GM23338 (cell line): Measurements from ENCODE around the gene ZCCHC14. TPM values are rescaled to one million over a fixed set of nuclear protein-coding genes. Genes with fewer than 3 reads are reported as not detected.
"Not testable (repeated sequence)": the region's sequence is repeated elsewhere in the genome, so short reads cannot be mapped to it uniquely, and the experiment has no call there.

Experiments
- ATAC-seq: fragments of 200-7000 bp; cut with Tn5 transposase; 3 replicates; pipeline ENCODE4 v1.9.1; 2020
- DNase-seq: peaks from one replicate; pipeline ENCODE4 v3.0.0-alpha.2; 2015; ENCODE audit warnings: low spot score
- H2AFZ ChIP-seq: fragments of 200-600 bp; sonication (generic); 2 replicates; pipeline ENCODE4 v1.8.0; 2016; ENCODE audit warnings: antibody characterized with exemption, mild to moderate bottlenecking, moderate library complexity
- H3F3A ChIP-seq: fragments of 200-600 bp; sonication (generic); replicated peaks from 2 replicates; pipeline ENCODE4 v1.8.0; 2017; ENCODE audit warnings: antibody characterized with exemption, mixed run types, low read depth
- H3K27ac ChIP-seq: fragments of 200-600 bp; sonication (generic); 2 replicates; pipeline ENCODE4 v1.6.1; 2016; ENCODE audit warnings: low read depth
- H3K27me3 ChIP-seq: fragments of 200-600 bp; sonication (generic); 2 replicates; pipeline ENCODE4 v1.8.0; 2016; ENCODE audit warnings: mild to moderate bottlenecking, mixed run types, moderate library complexity; ENCODE audit not compliant: insufficient read depth
- H3K36me3 ChIP-seq: fragments of 200-600 bp; sonication (generic); 2 replicates; pipeline ENCODE4 v1.8.0; 2016; ENCODE audit warnings: mild to moderate bottlenecking; ENCODE audit not compliant: insufficient read depth
- H3K4me1 ChIP-seq: fragments of 200-600 bp; sonication (generic); 2 replicates; pipeline ENCODE4 v1.8.0; 2016; ENCODE audit warnings: mild to moderate bottlenecking, moderate library complexity; ENCODE audit not compliant: insufficient read depth
- H3K4me2 ChIP-seq: fragments of 200-600 bp; sonication (generic); 2 replicates; pipeline ENCODE4 v1.7.1; 2017; ENCODE audit warnings: mixed run types
- H3K4me3 ChIP-seq: fragments of 200-600 bp; sonication (generic); 2 replicates; pipeline ENCODE4 v1.6.1; 2016; ENCODE audit warnings: mixed run types
- H3K79me2 ChIP-seq: fragments of 200-600 bp; sonication (generic); replicated peaks from 2 replicates; pipeline ENCODE4 v1.8.0; 2017; ENCODE audit warnings: mild to moderate bottlenecking; ENCODE audit not compliant: insufficient read depth
- H3K9me2 ChIP-seq: fragments of 200-600 bp; sonication (generic); 2 replicates; pipeline ENCODE4 v1.8.0; 2017; ENCODE audit not compliant: insufficient read depth
- H4K20me1 ChIP-seq: fragments of 200-600 bp; sonication (generic); replicated peaks from 2 replicates; pipeline ENCODE4 v1.8.0; 2017; ENCODE audit warnings: mild to moderate bottlenecking; ENCODE audit not compliant: insufficient read depth
- H3K27ac Mint-ChIP-seq: 2 replicates; pipeline ENCODE4 v1.8.0; 2020; ENCODE audit warnings: inconsistent platforms, mild to moderate bottlenecking, moderate library complexity, mixed read lengths
- H3K27me3 Mint-ChIP-seq: 3 replicates; pipeline ENCODE4 v1.8.0; 2022; ENCODE audit warnings: low read depth, mild to moderate bottlenecking, moderate library complexity, mixed read lengths, inconsistent platforms; ENCODE audit not compliant: insufficient read depth, poor library complexity
- H3K36me3 Mint-ChIP-seq: 3 replicates; pipeline ENCODE4 v1.8.0; 2021; ENCODE audit warnings: low read depth, mild to moderate bottlenecking, inconsistent platforms, moderate library complexity, mixed read lengths
- H3K4me1 Mint-ChIP-seq: 3 replicates; pipeline ENCODE4 v1.8.0; 2020; ENCODE audit warnings: mild to moderate bottlenecking, inconsistent platforms, mixed read lengths
- H3K4me3 Mint-ChIP-seq: 3 replicates; pipeline ENCODE4 v1.8.0; 2021; ENCODE audit warnings: moderate library complexity, mild to moderate bottlenecking, inconsistent platforms, mixed read lengths
- H3K9me3 Mint-ChIP-seq: 3 replicates; pipeline ENCODE4 v1.8.0; 2020; ENCODE audit warnings: moderate library complexity, mild to moderate bottlenecking, inconsistent platforms, mixed read lengths
- CREB1 ChIP-seq: fragments of 250-450 bp; sonication (Bioruptor Pico); IDR thresholded peaks from 2 replicates; pipeline ENCODE4 v1.5.0; 2020; ENCODE audit warnings: low read depth, mild to moderate bottlenecking, moderate library complexity
- ETS1 ChIP-seq: IDR thresholded peaks from 2 replicates; pipeline ENCODE4 v1.6.1; 2016; ENCODE audit warnings: antibody characterized with exemption
- EZH2 ChIP-seq: fragments of 200-600 bp; sonication (generic); IDR thresholded peaks from one replicate; pipeline ENCODE4 v1.8.0; 2017; ENCODE audit warnings: antibody characterized with exemption, mild to moderate bottlenecking, low read depth; ENCODE audit not compliant: unreplicated experiment
- EZH2phosphoT487 ChIP-seq: fragments of 200-600 bp; sonication (generic); IDR thresholded peaks from one replicate; pipeline ENCODE4 v1.8.1; 2018; ENCODE audit warnings: antibody characterized with exemption; ENCODE audit not compliant: unreplicated experiment
- POLR2AphosphoS5 ChIP-seq: IDR thresholded peaks from 2 replicates; pipeline ENCODE4 v1.6.1; 2016; ENCODE audit warnings: antibody characterized with exemption, low read depth
- REST ChIP-seq: IDR thresholded peaks from one replicate; pipeline ENCODE4 v1.6.1; 2018; ENCODE audit warnings: antibody characterized with exemption; ENCODE audit not compliant: unreplicated experiment
- ZNF114 ChIP-seq: fragments of 250-450 bp; sonication (Bioruptor Pico); IDR thresholded peaks from 2 replicates; pipeline ENCODE4 v1.5.0; 2020; ENCODE audit warnings: mild to moderate bottlenecking, moderate library complexity
- ZNF331 ChIP-seq: fragments of 250-450 bp; sonication (Bioruptor Pico); IDR thresholded peaks from 2 replicates; pipeline ENCODE4 v1.5.0; 2020; ENCODE audit warnings: low read depth, mild to moderate bottlenecking, moderate library complexity
- polyA plus RNA-seq: library from polyadenylated mRNA; unstranded; fragments of >200 nt; fragmentation: Nextera tagmentation; extraction: Ambion mirVana; gene quantifications from 2 replicates; pipeline ENCODE4 v1.2.1, GENCODE V29; 2016
- total RNA-seq: library from RNA; depleted of rRNA; stranded (reverse); fragments of >200 nt; shearing (Covaris generic); gene quantifications from 2 replicates; pipeline ENCODE4 v1.2.3, GENCODE V29; 2014

Gene ZCCHC14
- total and polyA plus RNA-seq, 2 experiments from 2014 or later = 6.8 to 22.4 TPM

GRCh38 chr16:87388818-87389134 lies 104.0 kb downstream of the ZCCHC14 start:
- H3K79me2 ChIP-seq = peaks cover 9% of the 10 kb centered on the region
- Mint-ChIP-seq H3K9me3 (peaks cover 3% of the 10 kb centered on the region; the same call in 2 of the 3 replicates), H3K4me3 (peak overlapping the region; percentile 57), H3K36me3 (no peaks in the 10 kb centered on the region; the same call in 1 of the 3 replicates), H3K27me3 (peaks cover 26% of the 10 kb centered on the region), H3K27ac (peak overlapping the region; percentile 98), H3K4me1 (peaks cover 29% of the 10 kb centered on the region)
- TF ChIP-seq ZNF331 = no peak
- TF ChIP-seq ZNF114 (CRISPR knock-in tag) = no peak
- no peak for TF ChIP-seq POLR2AphosphoS5
- TF ChIP-seq CREB1 (CRISPR knock-in tag) = no peak
- TF ChIP-seq EZH2 = no peak
- TF ChIP-seq EZH2phosphoT487 = no peak
- DNase-seq = no peak
- no peak overlapping the region for H3K27ac ChIP-seq
- no peak for ATAC-seq
- H3F3A ChIP-seq = 0 out of 2 replicates have a peak, but pooled peaks cover 17% of the 10 kb centered on the region
- H3K9me2 ChIP-seq = no peaks in the 10 kb centered on the region
- H3K4me3 ChIP-seq = no peak overlapping the region; the same call in 1 of the 2 replicates
- H2AFZ ChIP-seq = no peak overlapping the region
- peaks cover 21% of the 10 kb centered on the region for H3K4me1 ChIP-seq
- peaks cover 6% of the 10 kb centered on the region for H4K20me1 ChIP-seq
- H3K27me3 ChIP-seq = no peaks in the 10 kb centered on the region
- H3K36me3 ChIP-seq = no peaks in the 10 kb centered on the region
- H3K4me2 ChIP-seq = peak overlapping the region; percentile 34; the same call in 1 of the 2 replicates

GRCh38 chr16:87387942-87388817 lies 104.6 kb downstream of the ZCCHC14 start:
- Histone ChIP-seq H3K79me2 (peaks cover 3% of the 10 kb centered on the region; the same call in 1 of the 2 replicates), H3K9me2 (no peaks in the 10 kb centered on the region), H3F3A (0 out of 2 replicates have a peak, but pooled peaks cover 14% of the 10 kb centered on the region), H3K36me3 (no peaks in the 10 kb centered on the region), H2AFZ (no peak overlapping the region), H3K4me2 (peak overlapping the region; percentile 60), H3K27ac (peak overlapping the region; percentile 97), H3K27me3 (no peaks in the 10 kb centered on the region), H4K20me1 (no peaks in the 10 kb centered on the region; the same call in 1 of the 2 replicates), H3K4me1 (peaks cover 15% of the 10 kb centered on the region), H3K4me3 (peak overlapping the region; percentile 8)
- Mint-ChIP-seq H3K9me3 (peaks cover 3% of the 10 kb centered on the region; the same call in 2 of the 3 replicates), H3K4me3 (peak overlapping the region; percentile 57), H3K36me3 (no peaks in the 10 kb centered on the region; the same call in 2 of the 3 replicates), H3K27me3 (peaks cover 22% of the 10 kb centered on the region), H3K27ac (peak overlapping the region; percentile 98), H3K4me1 (peaks cover 23% of the 10 kb centered on the region)
- DNase-seq (peak; percentile 99), ATAC-seq (peak; percentile 54)
- peak; percentile 43 for TF ChIP-seq ETS1
- TF ChIP-seq POLR2AphosphoS5 = peak; percentile 65
- TF ChIP-seq REST = no peak
- TF ChIP-seq CREB1 (CRISPR knock-in tag) = peak; percentile 93

GRCh38 chr16:87384875-87385167 lies 108.0 kb downstream of the ZCCHC14 start:
- H3K27ac Mint-ChIP-seq = 0 out of 2 replicates have a peak overlapping the region, but pooled peaks have one; percentile 56
- H3K36me3 Mint-ChIP-seq, H3K36me3 ChIP-seq, DNase-seq, H3K9me3 Mint-ChIP-seq, H3F3A ChIP-seq, ATAC-seq, H3K27me3 ChIP-seq, H3K9me2 ChIP-seq: not testable (repeated sequence)
- Histone ChIP-seq H3K4me3 (peak overlapping the region; percentile 97), H3K27ac (peak overlapping the region; percentile 95), H3K79me2 (peaks cover 28% of the 10 kb centered on the region), H2AFZ (peak overlapping the region; percentile 92), H3K4me1 (peaks cover 21% of the 10 kb centered on the region; the same call in 1 of the 2 replicates), H4K20me1 (peaks cover 23% of the 10 kb centered on the region), H3K4me2 (peak overlapping the region; percentile 74)
- peak overlapping the region; percentile 76 for H3K4me3 Mint-ChIP-seq
- peaks cover 25% of the 10 kb centered on the region for H3K27me3 Mint-ChIP-seq
- peaks cover 36% of the 10 kb centered on the region for H3K4me1 Mint-ChIP-seq
